GM19035 (cell line): Measurements from ENCODE around the gene RNF227.
A peak's percentile ranks its signal among the peaks of the same experiment; 100 is the strongest.

Source experiments
- ATAC-seq: cut with Tn5 transposase; IDR thresholded peaks from one replicate; pipeline ENCODE4 v1.9.1; 2021; ENCODE audit not compliant: unreplicated experiment

The RNF227 gene

GRCh38 chr17:7889166-7889955, 26.7 kb downstream of the RNF227 start:
- no peak for ATAC-seq

- ATAC-seq, result no peak
Observed at GRCh38 chr17:7888184-7888920, 27.7 kb downstream of the RNF227 start, which contains the start of gene CHD3. Gene CHD3, plus strand, starts transcription at chr17:7888789. Its CDS starts 212 bp downstream, at chr17:7889001.

- no peak for ATAC-seq
Observed at GRCh38 chr17:7887482-7888183, 28.5 kb downstream of the RNF227 start.

GRCh38 chr17:7887038-7887481, 29.0 kb downstream of the RNF227 start:
- ATAC-seq, result no peak

- peak; percentile 2 for ATAC-seq
Observed at GRCh38 chr17:7886227-7887037, 29.7 kb downstream of the RNF227 start.

DNA sequence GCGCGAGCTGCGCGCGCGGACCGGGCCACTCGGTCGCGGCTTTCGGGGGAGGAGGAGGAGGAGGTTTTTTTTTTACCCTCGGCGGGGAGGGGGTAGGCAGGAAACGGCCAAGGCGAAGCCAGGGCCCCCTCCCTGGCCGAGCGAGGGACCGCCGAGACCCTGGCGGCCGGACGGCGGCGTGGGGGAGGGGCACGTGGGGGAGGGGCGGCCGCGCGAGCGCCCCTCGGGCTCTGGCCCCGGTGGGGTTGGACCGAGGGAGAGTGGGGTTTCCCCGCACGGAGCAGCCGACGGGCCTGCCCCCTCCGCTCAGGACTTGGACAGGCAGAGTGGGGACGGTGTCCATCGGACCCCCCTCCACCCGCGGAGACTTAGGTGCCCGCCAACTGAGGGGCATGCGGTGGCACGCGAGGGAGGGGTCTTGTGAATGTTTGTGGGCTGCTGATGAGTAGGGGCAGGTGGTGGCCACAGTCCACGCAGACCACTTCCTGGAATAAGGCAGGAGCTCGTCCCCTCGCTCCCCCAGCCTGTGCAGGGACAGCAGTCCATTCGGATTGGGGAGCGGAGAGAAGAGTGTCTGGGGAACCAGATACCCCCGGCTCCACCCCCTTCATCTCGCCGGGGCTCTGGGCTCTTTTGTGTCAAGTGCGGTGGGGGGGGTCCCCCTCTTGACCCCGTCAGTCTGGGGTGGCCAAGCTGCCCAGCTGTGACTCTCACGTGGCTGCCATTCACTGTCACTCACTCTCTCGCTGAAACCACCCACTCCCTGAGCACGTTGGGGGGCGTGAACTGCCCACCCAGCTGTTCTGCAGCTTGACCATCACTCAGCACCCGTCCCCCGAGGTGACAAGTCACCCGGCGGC, 30.5 kb downstream of the RNF227 start:
- ATAC-seq, result peak; percentile 37

DNA sequence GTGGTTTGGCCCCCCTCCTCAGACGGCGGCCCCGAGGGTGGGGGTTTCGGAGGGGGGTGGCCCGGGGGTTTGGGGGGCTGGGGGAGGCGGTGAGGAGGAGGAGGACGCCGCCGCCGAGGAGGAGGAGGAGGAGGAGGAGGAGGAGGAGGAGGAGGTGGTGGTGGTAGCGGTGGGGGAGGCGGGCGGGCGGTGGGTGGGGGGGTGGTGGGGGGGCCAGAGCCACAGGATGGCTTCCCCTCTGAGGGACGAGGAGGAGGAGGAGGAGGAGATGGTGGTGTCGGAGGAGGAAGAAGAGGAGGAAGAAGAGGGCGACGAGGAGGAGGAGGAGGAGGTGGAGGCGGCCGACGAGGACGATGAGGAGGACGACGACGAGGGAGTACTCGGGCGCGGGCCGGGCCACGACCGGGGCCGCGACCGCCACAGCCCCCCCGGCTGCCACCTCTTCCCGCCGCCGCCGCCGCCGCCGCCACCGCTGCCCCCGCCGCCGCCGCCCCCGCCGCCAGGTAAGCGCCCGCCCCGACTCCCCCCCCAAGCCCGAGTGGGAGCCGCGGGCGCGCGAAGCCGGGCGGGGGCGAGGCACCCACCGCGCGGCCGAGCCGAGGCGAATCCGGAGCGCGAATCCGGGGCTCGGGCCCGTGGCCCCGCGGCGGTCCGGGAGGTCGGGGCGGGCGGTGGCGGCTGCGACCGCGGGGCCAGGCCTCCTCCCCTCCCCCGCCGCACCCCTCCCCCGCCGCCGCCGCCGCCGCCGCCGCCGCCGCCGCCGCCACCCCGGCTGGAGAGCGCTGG, 31.3 kb downstream of the RNF227 start:
- peak; percentile 9 for ATAC-seq

- no peak for ATAC-seq
Observed at GRCh38 chr17:7883781-7884386, 32.2 kb downstream of the RNF227 start.

GRCh38 chr17:7882629-7883028, 33.5 kb downstream of the RNF227 start:
- no peak for ATAC-seq

GRCh38 chr17:7882068-7882467, 34.0 kb downstream of the RNF227 start:
- ATAC-seq, result no peak

GRCh38 chr17:7881276-7882054, 34.6 kb downstream of the RNF227 start:
- no peak for ATAC-seq

DNA sequence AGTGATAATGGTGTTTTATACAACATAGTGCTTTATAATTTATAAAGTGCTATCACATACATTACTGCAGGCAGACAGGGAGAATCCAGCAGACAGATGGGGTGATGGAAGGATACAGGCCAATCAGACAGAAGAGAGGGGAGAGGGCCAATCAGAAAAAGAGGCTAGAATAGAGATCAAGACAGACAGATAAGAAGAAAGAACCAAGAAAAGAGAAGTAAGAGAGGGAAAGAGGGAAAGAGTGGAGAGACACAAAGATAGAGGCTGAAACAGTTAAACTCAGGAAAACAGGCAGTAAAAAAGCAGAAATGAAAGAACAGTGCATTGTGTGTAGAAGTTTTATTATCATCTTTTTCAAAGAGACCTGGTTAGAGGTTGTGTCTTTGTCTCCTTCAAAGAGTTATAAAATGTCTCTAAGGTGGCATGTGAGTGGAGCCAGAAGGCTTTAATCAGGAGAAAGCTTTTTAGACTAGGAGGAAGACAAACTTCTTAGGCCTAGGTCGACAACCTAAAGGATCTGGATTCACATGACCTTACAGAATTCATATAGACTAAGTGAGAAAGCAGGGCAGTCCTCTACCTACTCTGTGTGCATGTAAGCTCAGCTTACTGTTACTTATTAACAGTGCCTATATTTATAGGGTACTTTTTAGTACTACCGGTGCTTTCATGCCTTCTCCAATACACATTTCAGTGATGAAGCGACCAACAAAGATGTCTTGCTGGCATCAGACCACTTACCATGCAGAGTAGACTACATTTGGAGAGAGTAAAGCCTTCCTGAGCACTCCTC, 35.8 kb downstream of the RNF227 start:
- ATAC-seq, result no peak

DNA sequence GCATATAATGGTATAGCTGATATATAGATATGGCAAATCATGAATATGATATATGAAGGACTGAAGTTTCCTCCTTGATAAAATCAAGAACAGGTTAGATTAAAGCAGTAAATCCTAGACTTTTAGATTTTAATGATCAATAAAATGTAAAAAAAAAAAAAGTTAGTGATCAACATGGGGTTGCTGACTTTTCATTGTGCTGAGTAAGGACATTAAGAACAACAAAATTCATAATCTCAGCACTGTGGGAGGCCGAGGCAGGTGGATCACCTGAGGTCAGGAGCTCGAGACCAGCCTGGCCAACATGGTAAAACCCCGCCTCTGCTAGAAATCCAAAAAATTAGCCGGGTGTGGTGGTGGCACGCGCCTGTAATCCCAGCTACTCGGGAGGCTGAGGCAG, 37.9 kb downstream of the RNF227 start:
- ATAC-seq, result no peak

GRCh38 chr17:7875804-7876370, 40.2 kb downstream of the RNF227 start:
- no peak for ATAC-seq

GRCh38 chr17:7873051-7873450, 43.0 kb downstream of the RNF227 start:
- ATAC-seq, result no peak

DNA sequence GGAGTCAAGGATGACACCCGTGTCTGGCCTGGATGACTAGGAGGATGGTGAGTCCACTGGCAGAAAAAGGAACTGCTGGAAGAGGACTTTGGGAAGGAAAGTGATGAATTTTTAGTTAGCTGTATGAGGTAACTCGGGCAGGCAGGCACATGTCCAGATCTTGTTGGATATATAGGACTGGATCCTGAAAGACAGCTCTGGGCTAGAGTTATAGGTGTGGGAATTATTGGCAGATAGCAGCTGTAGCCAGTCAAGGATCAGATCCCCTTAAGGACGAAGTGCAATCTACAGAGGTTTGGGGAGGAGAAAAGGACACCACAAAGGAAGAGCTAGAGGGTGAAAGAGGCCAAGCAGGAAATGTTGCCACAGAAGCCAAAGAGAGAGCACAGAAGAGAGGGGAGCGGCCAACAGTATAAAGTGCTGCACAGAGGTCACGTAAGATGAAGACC, 48.2 kb downstream of the RNF227 start:
- no peak for ATAC-seq
